Measurements from ENCODE around the gene ATP6V0C. TPM values are rescaled to one million over a fixed set of nuclear protein-coding genes. Genes with fewer than 3 reads are reported as not detected.
"Not testable (repeated sequence)": the region's sequence is repeated elsewhere in the genome, so short reads cannot be mapped to it uniquely, and the experiment has no call there.

ATP6V0C gene
- total RNA-seq, 2 donors from 2014 or later = 33.5 to 38.9 TPM

DNA sequence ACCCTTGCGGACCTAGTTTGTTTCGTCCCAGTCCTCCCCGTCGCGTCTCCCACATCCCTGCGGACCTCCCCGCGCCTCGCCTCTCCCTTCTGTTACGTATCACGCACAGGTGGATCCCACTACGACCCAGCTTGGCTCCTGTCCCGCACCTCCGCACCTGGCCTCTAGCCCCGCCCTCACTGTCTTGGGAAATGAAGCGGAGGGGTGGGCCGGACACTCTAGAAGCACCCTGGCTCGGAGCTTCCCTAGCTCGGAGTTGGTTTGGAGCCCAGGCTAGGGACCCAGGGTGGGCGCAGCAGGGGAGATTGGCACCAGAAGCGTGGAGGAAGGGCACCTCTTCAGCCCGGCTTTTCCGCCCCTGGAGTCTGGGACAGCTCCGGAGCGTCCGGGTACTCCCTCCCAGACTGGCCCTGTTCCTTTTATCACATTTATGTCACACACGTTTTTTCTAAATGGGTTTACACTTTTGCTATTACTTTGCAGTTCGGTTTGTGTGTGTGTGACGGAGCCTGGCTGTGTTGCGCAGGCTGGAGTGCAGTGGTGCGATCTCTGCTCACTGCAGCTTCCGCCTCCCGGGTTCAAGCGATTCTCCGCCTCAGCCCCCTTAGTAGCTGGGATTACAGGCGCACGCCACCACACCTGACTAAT lies 18.9 kb downstream of the ATP6V0C start:
- intact Hi-C loops (cut with DNase I) = loop anchor here (10.0 kb wide), 1 partner anchor 62 kb away; no protein-coding TSS in a partner anchor
- Histone ChIP-seq H3K4me3 (peak overlapping the region in 1 of 2 donors; percentile 52), H3K27ac (peak overlapping the region; percentile 88 to 97 (median 94)), H3K27me3 (no peaks in the 10 kb centered on the region), H3K9me3 (no peaks in the 10 kb centered on the region), H3K4me1 (peaks cover 27% of the 10 kb centered on the region), H3K36me3 (replicated peaks in 1 of 2; ENCODE audit: insufficient read depth in 1 of 2, low read depth in 2 of 2) (no peaks in the 10 kb centered on the region)
- WGBS, 2 donors = 2 to 3% methylated on average over 26 to 37 of the region's 37 CpGs
- peak; percentile 33 to 65 (median 63) for TF ChIP-seq POLR2A (IDR thresholded peaks at IDR 0.05)
- TF ChIP-seq, protein P1, sequence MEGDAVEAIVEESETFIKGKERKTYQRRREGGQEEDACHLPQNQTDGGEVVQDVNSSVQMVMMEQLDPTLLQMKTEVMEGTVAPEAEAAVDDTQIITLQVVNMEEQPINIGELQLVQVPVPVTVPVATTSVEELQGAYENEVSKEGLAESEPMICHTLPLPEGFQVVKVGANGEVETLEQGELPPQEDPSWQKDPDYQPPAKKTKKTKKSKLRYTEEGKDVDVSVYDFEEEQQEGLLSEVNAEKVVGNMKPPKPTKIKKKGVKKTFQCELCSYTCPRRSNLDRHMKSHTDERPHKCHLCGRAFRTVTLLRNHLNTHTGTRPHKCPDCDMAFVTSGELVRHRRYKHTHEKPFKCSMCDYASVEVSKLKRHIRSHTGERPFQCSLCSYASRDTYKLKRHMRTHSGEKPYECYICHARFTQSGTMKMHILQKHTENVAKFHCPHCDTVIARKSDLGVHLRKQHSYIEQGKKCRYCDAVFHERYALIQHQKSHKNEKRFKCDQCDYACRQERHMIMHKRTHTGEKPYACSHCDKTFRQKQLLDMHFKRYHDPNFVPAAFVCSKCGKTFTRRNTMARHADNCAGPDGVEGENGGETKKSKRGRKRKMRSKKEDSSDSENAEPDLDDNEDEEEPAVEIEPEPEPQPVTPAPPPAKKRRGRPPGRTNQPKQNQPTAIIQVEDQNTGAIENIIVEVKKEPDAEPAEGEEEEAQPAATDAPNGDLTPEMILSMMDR (IDR thresholded peaks at IDR 0.05) = no peak
- peak; percentile 57 for ATAC-seq
- DNase-seq = peak; percentile 85 to 92 (median 91)

DNA sequence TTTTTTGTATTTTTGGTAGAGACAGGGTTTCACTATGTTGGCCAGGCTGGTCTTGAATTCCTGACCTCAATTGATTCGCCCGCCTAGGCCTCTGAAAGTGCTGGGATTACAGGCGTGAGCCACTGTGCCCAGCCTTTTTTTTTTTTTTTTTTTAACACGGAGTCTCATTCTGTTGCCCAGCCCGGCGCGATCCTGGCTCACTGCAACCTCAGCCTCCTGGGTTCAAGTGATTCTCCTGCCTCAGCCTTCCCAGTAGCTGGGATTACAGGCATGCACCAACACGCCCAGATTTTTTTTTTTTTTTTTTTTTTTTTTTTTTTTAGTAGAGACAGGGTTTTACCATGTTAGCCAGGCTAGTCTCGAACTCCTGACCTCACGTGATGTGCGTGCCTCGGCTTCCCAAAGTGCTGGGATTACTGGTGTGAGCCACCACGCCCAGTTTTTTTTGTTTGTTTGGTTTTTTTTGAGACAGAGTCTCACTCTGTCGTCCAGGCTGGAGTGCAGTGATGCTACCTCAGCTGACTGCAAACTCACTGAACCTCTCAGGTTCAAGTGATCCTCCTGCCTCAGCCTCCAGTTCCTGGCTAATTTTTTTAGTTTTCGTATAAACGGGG lies 19.5 kb downstream of the ATP6V0C start:
- Histone ChIP-seq H3K4me1 (peaks cover 27% of the 10 kb centered on the region), H3K27ac (peak overlapping the region; percentile 88 to 97 (median 94))
- DNase-seq; H3K9me3 ChIP-seq; ATAC-seq; H3K27me3 ChIP-seq; H3K4me3 ChIP-seq; H3K36me3 ChIP-seq (replicated peaks in 1 of 2; ENCODE audit: insufficient read depth in 1 of 2, low read depth in 2 of 2): not testable (repeated sequence)
- WGBS, 2 donors = 23 to 49% methylated on average over 13 to 15 of the region's 16 CpGs
- intact Hi-C loops (cut with DNase I) = loop anchor here (10.0 kb wide), 1 partner anchor 62 kb away; no protein-coding TSS in a partner anchor

DNA sequence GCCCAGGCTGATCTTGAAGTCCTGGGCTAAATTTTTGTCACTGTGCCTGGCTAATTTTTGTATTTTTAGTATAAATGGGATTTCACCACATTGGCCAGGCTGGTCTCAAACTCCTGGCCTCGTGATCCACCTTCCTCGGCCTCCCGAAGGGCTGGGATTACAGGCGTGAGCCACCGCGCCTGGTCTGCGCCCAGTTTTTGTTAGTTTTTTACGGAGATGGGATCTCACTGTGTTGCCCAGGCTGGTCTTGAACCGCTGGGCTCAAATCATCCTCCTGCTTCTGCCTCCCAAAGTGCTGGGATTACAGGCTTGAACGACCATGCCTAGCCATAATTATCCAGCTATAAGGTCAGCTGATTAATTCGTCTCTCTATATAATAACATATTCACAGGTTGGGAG lies 20.2 kb downstream of the ATP6V0C start:
- 84 to 87% methylated on average over 11 of the region's 11 CpGs for WGBS, 2 donors
- no peak overlapping the region for H3K27ac ChIP-seq
- intact Hi-C loops (cut with DNase I) = loop anchor here (10.0 kb wide), 1 partner anchor 61 kb away; no protein-coding TSS in a partner anchor

DNA sequence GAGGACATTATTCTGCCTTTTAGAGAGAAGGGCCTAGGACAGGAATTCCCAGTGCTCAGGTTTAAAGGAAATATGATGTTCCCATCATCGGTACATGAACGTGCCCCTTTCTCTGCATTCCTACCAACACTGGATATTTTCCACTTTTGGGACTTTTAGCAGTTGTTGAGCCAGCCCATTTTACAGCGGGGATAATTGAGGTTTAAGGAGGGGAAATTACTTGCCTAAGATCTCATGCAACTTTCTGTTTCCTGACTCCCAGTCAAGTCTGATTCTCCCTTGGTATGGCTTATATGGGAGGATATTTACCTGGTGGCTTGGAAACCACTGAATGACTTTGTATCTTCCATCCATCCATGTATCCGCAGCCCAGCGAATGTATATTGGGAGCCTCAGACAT lies 20.6 kb downstream of the ATP6V0C start:
- peaks cover 34% of the 10 kb centered on the region for H3K4me1 ChIP-seq
- not testable (repeated sequence) for DNase-seq; H3K36me3 ChIP-seq (replicated peaks in 1 of 2; ENCODE audit: insufficient read depth in 1 of 2, low read depth in 2 of 2); H3K4me3 ChIP-seq; ATAC-seq; H3K27ac ChIP-seq; H3K27me3 ChIP-seq; H3K9me3 ChIP-seq
- intact Hi-C loops (cut with DNase I) = loop anchor here (10.0 kb wide), 1 partner anchor 60 kb away; no protein-coding TSS in a partner anchor
- 90 to 94% methylated on average over 5 of the region's 5 CpGs for WGBS, 2 donors

More for the DNA sequence above, 20.2 kb downstream of the ATP6V0C start:
- ATAC-seq (no peak), DNase-seq (no peak)
- Histone ChIP-seq H3K4me1 (peaks cover 30% of the 10 kb centered on the region), H3K9me3 (no peaks in the 10 kb centered on the region), H3K36me3 (replicated peaks in 1 of 2; ENCODE audit: insufficient read depth in 1 of 2, low read depth in 2 of 2) (no peaks in the 10 kb centered on the region), H3K27me3 (no peaks in the 10 kb centered on the region), H3K4me3 (no peak overlapping the region)
- TF ChIP-seq POLR2A (IDR thresholded peaks at IDR 0.05) = no peak
- TF ChIP-seq, protein P1 (IDR thresholded peaks at IDR 0.05) = no peak

DNA sequence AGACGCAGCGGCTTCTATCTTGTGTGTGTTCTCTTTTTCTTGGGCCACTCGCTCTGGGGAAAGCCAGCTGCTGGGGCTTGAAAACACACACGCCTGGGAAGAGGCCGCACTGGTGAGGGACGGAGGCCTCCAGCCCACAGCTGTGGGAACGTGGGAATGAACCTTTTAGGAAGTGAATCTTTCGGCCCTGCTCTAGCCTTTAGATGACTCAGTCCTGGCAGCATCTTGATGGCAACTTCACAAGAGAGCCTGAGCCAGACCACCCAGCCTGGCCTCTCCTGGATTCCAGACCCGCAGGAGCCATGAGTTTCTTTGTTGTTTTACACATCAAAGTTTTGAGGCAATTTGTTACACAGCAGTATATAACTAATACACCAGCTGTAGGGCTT lies 21.9 kb downstream of the ATP6V0C start:
- 45 to 82% methylated on average over 2 to 9 of the region's 9 CpGs for WGBS, 2 donors
- Histone ChIP-seq H3K27me3 (no peaks in the 10 kb centered on the region), H3K36me3 (replicated peaks in 1 of 2; ENCODE audit: insufficient read depth in 1 of 2, low read depth in 2 of 2) (no peaks in the 10 kb centered on the region), H3K4me1 (peaks cover 47% of the 10 kb centered on the region), H3K27ac (peak overlapping the region in 2 of 4 donors; percentile 33 to 41), H3K9me3 (no peaks in the 10 kb centered on the region), H3K4me3 (no peak overlapping the region)
- peak in 1 of 4 donors; percentile 56 for DNase-seq
- no peak for ATAC-seq
- intact Hi-C loops (cut with DNase I) = loop anchor here (10.0 kb wide), 1 partner anchor 59 kb away; no protein-coding TSS in a partner anchor
- TF ChIP-seq, protein P1 (IDR thresholded peaks at IDR 0.05) = no peak
- no peak for TF ChIP-seq POLR2A (IDR thresholded peaks at IDR 0.05)

All from body of pancreas (tissue), 4 donors.